SJCRH30 (cell line): ENCODE measurements around the gene SPINK8. TPM values are rescaled to one million over a fixed set of nuclear protein-coding genes. Genes with fewer than 3 reads are reported as not detected.
"Not testable (repeated sequence)": the region's sequence is repeated elsewhere in the genome, so short reads cannot be mapped to it uniquely, and the experiment has no call there.

Experiments used
- DNase-seq, 2 experiments: peaks; one replicate each; pipeline ENCODE4 v3.0.0-alpha.2; 2015 to 2020
- H3K27ac ChIP-seq: fragments of 250-450 bp; sonication (Bioruptor Pico); 2 replicates; pipeline ENCODE4 v1.5.1; 2020; ENCODE audit warnings: mild to moderate bottlenecking, moderate library complexity
- H3K27me3 ChIP-seq: fragments of 250-450 bp; sonication (Bioruptor Pico); 2 replicates; pipeline ENCODE4 v1.5.1; 2020; ENCODE audit warnings: mild to moderate bottlenecking, moderate library complexity
- H3K36me3 ChIP-seq: fragments of 250-450 bp; sonication (Bioruptor Pico); 2 replicates; pipeline ENCODE4 v1.5.1; 2020; ENCODE audit warnings: mild to moderate bottlenecking, moderate library complexity
- H3K4me1 ChIP-seq: fragments of 250-450 bp; sonication (Bioruptor Pico); 2 replicates; pipeline ENCODE4 v1.5.1; 2020; ENCODE audit warnings: mild to moderate bottlenecking, moderate library complexity
- H3K4me3 ChIP-seq: fragments of 250-450 bp; sonication (Bioruptor Pico); 2 replicates; pipeline ENCODE4 v1.5.1; 2020; ENCODE audit warnings: mild to moderate bottlenecking, moderate library complexity
- H3K9me3 ChIP-seq: fragments of 250-450 bp; sonication (Bioruptor Pico); replicated peaks from 2 replicates; pipeline ENCODE4 v1.5.1; 2020; ENCODE audit warnings: mild to moderate bottlenecking, moderate library complexity
- total RNA-seq: library from RNA; depleted of rRNA; stranded (reverse); fragments of >200 nt; shearing (Covaris generic); gene quantifications from 2 replicates; pipeline ENCODE4 v1.2.3, GENCODE V29; 2014; rRNA removed

SPINK8 gene
- not detected in 2 replicates for total RNA-seq

GRCh38 chr3:48333346-48334245 lies at the start of gene SPINK8:
TSS of gene SPINK8 (minus strand) at chr3:48333661. CDS start at chr3:48328341, 5,320 bp downstream.
- peak; percentile 88 to 89 for DNase-seq
- H3K9me3 ChIP-seq, result not testable (repeated sequence)

DNA sequence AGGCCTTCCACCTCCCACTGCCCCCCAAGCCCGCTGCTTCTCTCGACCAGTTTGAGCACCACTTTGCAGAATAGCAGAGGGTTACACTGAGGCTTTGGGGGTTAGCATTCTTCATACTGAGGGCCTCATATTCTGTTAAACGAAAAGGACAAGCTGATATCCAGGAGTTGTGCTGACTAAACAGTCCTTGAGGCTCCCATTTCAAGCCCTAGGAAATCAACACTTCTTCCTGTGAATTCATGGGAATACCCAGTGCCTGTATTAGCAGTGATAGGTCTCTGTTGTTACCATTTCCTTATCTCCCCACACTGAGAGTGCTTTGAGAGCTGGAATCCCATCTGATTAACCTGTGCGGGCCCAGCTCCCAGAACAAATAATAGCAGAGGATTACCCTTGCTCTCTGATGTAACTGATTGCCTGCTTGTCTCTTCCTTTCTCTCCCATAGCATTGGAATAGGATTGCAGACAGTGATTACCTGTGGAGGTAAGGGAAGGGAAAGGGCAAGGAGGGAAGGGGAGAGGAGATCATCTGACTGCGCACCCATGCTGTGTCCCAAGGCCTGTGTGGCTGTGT lies 39.5 kb upstream of the SPINK8 start:
- H3K27ac ChIP-seq, result no peak overlapping the region

More at GRCh38 chr3:48333346-48334245, at the start of gene SPINK8:
- H3K4me1 ChIP-seq, result peaks cover 56% of the 10 kb centered on the region
- H3K4me3 ChIP-seq, result peak within 1 kb of the TSS; percentile 31
- H3K27me3 ChIP-seq, H3K36me3 ChIP-seq: not testable (repeated sequence)
- H3K27ac ChIP-seq, result peak within 1 kb of the TSS; percentile 99

DNA sequence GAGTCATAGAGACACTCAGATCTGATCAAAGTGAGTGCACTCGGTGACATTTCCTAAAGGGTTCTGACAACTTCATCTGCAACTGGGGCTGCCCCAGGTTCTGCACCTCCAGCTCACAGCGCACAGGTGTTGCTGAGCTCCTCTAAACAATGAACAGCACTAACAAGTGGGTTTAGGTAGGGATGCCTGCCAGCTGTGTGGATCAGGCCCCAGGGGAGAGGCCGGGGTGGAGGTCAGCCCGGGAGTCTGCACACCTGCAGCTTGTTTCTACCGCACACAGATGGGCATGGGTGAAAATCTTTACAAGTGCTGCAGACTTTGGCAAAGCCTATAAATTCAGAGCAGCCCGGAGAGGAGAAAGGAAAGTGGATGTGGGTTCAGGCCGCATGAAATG lies 38.9 kb upstream of the SPINK8 start:
- Histone ChIP-seq H3K27me3 (no peaks in the 10 kb centered on the region), H3K4me3 (no peak overlapping the region), H3K36me3 (no peaks in the 10 kb centered on the region), H3K27ac (no peak overlapping the region), H3K4me1 (peaks cover 2% of the 10 kb centered on the region; the same call in 1 of the 2 replicates), H3K9me3 (0 out of 2 replicates have a peak, but pooled peaks cover 2% of the 10 kb centered on the region)
- DNase-seq, result no peak

More for the DNA sequence above, 39.5 kb upstream of the SPINK8 start:
- no peak for DNase-seq
- Histone ChIP-seq H3K4me3 (no peak overlapping the region), H3K4me1 (no peaks in the 10 kb centered on the region), H3K27me3 (no peaks in the 10 kb centered on the region), H3K9me3 (0 out of 2 replicates have a peak, but pooled peaks cover 2% of the 10 kb centered on the region), H3K36me3 (no peaks in the 10 kb centered on the region)

DNA sequence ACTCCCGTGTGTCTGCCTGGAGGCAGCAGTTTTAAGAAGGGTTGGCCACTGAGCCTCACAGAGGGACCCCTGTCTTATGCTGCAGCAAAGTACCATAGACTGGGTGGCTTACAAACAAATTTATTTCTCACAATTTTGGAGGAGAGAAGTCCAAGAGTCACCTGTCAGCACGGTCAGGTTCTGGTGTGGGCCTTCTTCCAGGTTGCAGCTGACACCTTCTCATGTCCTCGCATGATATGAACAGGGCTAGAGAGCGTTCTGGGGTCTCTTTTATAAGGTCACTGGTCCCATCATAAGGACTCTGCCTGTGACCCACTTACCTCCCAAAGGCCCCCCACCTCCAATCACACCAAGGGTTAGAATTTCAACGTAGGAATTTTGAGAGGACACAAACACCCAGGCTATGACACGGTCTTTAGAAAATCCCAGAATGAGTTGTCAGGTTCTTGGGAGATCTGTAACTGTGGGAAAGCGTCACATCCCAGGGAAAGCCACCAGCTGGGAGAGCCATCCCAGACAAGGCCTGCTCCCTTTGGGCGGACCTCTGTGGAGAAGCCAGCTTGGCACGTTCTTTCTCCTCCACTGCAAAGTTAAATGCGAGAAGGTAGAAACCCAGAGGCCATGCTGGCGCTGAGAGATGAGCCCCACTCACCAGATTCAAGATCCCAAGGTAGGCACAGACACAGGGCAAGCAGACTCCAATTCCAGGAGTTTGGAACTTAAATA lies 38.4 kb upstream of the SPINK8 start, which contains the start of gene FBXW12:
FBXW12 (plus strand) TSS at position 569 of the 726 bp plus-strand sequence. CDS start 549 bp downstream, outside the sequence.
- Histone ChIP-seq H3K4me1 (peaks cover 8% of the 10 kb centered on the region; the same call in 1 of the 2 replicates), H3K36me3 (no peaks in the 10 kb centered on the region), H3K4me3 (no peak within 1 kb of the TSS), H3K27ac (no peak within 1 kb of the TSS), H3K27me3 (no peaks in the 10 kb centered on the region), H3K9me3 (0 out of 2 replicates have a peak, but pooled peaks cover 2% of the 10 kb centered on the region)
- DNase-seq, result no peak

- Histone ChIP-seq H3K27ac (no peak overlapping the region), H3K9me3 (no peaks in the 10 kb centered on the region), H3K4me1 (peaks cover 9% of the 10 kb centered on the region; the same call in 1 of the 2 replicates), H3K36me3 (no peaks in the 10 kb centered on the region), H3K27me3 (no peaks in the 10 kb centered on the region), H3K4me3 (no peak overlapping the region)
- DNase-seq, result peak in 1 of 2 experiments; percentile 33
Observed at GRCh38 chr3:48370333-48370713, 36.9 kb upstream of the SPINK8 start.

DNA sequence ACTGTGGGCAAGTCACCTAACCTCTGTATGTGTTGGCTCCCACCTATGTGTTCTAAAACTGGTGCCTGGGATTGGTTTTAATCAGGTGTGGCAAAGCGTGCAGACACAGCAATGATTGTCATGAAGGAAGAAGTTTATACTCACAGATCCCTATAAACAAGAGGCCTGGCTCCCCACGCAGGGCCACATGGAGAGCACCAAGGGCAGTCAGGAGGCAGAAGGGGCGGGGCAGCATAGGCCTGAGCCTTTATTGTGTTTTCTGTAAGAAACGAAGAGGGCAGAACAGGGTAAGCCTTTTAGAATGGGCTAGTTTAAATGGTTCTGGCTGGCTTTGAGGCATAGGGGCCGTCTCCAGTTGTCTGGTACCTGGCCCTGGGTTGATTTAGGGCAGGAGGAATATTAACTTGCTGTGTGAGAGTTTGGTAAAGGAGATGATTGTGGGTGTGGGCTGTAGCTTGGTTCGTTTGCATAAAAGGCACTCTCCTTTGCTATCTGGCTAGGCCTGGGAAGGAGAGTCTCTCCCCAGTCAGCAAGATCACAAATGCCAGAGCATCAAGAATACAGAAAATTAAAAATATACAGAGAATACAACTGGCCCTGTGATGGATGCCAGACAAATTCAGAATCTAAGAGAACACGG lies 36.4 kb upstream of the SPINK8 start:
- Histone ChIP-seq H3K27ac (no peak overlapping the region), H3K9me3 (no peaks in the 10 kb centered on the region), H3K4me1 (peaks cover 9% of the 10 kb centered on the region; the same call in 1 of the 2 replicates), H3K4me3 (no peak overlapping the region), H3K36me3 (no peaks in the 10 kb centered on the region), H3K27me3 (no peaks in the 10 kb centered on the region)
- DNase-seq, result no peak

DNA sequence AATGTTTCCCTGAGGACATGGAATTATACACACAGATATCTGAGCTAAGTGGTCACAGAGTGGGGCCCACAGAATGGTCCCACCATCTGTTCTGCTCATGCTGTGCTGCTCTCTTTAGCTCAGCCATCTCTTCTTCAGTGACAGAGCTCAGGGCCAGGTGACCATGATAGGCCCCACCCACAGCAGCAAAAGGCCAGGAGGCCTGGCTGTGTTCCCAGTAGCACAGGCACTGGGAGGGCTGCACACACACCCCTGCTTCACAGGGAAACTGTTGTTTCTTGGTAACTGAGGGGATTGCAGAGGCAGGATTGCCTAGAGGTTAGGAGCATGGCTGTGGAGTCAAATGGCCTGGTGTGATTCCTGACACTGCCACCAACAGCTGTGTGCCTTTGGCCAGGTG lies 33.7 kb upstream of the SPINK8 start:
- DNase-seq, result peak; percentile 75 to 83
- no peak overlapping the region for H3K27ac ChIP-seq
- H3K36me3 ChIP-seq, result no peaks in the 10 kb centered on the region
- H3K4me1 ChIP-seq, result peaks cover 9% of the 10 kb centered on the region; the same call in 1 of the 2 replicates
- 0 out of 2 replicates have a peak, but pooled peaks cover 1% of the 10 kb centered on the region for H3K9me3 ChIP-seq
- no peak overlapping the region for H3K4me3 ChIP-seq
- no peaks in the 10 kb centered on the region for H3K27me3 ChIP-seq

DNA sequence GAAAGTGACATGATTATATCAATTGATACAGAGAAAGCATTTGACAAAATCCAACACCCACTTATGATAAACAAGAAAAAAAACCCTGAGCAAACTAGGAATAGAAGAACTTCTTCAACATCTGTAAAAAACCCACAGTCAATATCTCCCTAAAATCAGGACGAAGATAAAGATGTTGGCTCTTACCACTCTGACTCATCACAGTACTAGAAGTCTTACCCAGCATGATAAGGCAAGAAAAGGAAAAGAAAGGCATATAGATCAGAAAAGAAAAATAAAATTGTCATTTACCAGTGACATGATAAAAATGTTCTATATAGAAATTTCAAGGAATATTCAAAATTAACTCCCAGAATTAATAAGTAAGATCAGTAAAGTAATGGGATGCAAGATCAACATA lies 31.4 kb upstream of the SPINK8 start:
- no peak overlapping the region for H3K27ac ChIP-seq
- no peaks in the 10 kb centered on the region for H3K27me3 ChIP-seq
- DNase-seq, result no peak
- H3K36me3 ChIP-seq, result no peaks in the 10 kb centered on the region
- 0 out of 2 replicates have a peak, but pooled peaks cover 5% of the 10 kb centered on the region for H3K9me3 ChIP-seq
- peaks cover 9% of the 10 kb centered on the region; the same call in 1 of the 2 replicates for H3K4me1 ChIP-seq
- no peak overlapping the region for H3K4me3 ChIP-seq

- DNase-seq, result no peak
- Histone ChIP-seq H3K9me3 (0 out of 2 replicates have a peak, but pooled peaks cover 5% of the 10 kb centered on the region), H3K4me3 (no peak overlapping the region), H3K36me3 (no peaks in the 10 kb centered on the region), H3K27ac (no peak overlapping the region), H3K27me3 (no peaks in the 10 kb centered on the region), H3K4me1 (peaks cover 2% of the 10 kb centered on the region; the same call in 1 of the 2 replicates)
Observed at GRCh38 chr3:48361928-48362327, 28.5 kb upstream of the SPINK8 start.

DNA sequence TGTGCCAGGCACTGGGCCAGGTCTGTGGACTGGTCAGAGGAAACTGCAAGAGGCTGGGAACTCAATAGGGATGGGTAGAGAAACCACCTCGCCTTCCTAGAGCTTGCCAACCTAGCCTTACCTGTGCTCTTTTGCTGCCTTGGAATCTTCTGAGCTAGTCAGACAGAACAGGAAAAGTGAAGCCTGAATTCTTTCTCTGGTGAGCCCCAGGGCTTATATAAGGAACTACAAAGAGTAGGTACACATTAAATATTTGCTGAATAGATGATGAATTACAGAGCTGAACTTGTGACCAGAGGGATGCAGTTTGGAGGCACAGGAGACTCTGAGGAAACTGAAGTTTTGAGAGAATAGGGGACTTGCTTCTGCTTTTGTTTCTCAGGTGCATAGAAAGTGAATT lies 23.0 kb upstream of the SPINK8 start:
- Histone ChIP-seq H3K36me3 (no peaks in the 10 kb centered on the region), H3K4me3 (no peak overlapping the region), H3K27me3 (no peaks in the 10 kb centered on the region), H3K9me3 (no peaks in the 10 kb centered on the region), H3K27ac (no peak overlapping the region), H3K4me1 (no peaks in the 10 kb centered on the region)
- DNase-seq, result no peak

GRCh38 chr3:48353987-48354386 lies 20.5 kb upstream of the SPINK8 start:
- no peak for DNase-seq
- Histone ChIP-seq H3K27me3 (no peaks in the 10 kb centered on the region), H3K9me3 (no peaks in the 10 kb centered on the region), H3K4me3 (no peak overlapping the region), H3K27ac (no peak overlapping the region), H3K4me1 (no peaks in the 10 kb centered on the region), H3K36me3 (no peaks in the 10 kb centered on the region)

DNA sequence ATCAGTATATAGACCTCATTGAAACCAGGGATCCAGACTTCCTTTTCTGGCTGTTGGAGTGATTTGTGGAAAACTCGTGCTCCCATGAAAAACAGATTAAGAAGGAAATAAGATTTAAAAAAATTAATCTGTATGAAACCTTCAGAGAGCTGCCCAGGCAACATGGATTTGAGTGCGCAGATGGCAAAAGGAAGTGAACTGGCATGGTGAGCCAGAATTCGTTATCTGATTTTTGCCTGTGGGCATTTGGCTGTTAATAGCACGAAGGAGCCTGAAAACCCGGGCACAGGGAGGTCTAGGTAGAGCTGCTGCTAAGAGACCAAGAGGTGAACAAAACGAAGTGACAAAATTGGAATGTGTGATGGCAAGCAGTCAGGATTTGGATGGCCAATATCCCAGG lies 19.1 kb upstream of the SPINK8 start:
- Histone ChIP-seq H3K36me3 (no peaks in the 10 kb centered on the region), H3K4me1 (no peaks in the 10 kb centered on the region), H3K27ac (no peak overlapping the region), H3K27me3 (no peaks in the 10 kb centered on the region), H3K4me3 (no peak overlapping the region), H3K9me3 (no peaks in the 10 kb centered on the region)
- DNase-seq, result no peak

DNA sequence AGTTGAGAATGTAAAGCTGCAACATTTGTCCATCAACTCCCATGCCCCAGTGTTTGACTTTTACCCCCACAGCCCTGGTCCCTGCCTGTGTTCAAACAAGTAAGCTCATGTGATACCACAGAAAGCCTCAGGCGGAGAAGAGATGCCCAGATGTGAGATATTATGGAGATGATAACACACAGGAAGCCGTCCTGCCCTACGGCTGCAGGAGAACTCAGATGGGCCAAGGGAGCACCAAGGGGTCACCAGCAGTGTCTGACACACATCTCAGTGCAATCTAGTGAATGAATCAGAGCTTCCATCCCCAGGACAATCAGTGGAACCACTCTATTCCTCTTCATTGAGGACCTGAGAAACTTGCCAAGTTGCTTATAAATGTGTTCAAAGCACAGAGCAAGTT lies 14.0 kb upstream of the SPINK8 start:
- no peak overlapping the region for H3K27ac ChIP-seq
- H3K9me3 ChIP-seq, result no peaks in the 10 kb centered on the region
- no peak overlapping the region for H3K4me3 ChIP-seq
- peaks cover 19% of the 10 kb centered on the region for H3K4me1 ChIP-seq
- no peak for DNase-seq
- H3K36me3 ChIP-seq, result no peaks in the 10 kb centered on the region
- H3K27me3 ChIP-seq, result no peaks in the 10 kb centered on the region

DNA sequence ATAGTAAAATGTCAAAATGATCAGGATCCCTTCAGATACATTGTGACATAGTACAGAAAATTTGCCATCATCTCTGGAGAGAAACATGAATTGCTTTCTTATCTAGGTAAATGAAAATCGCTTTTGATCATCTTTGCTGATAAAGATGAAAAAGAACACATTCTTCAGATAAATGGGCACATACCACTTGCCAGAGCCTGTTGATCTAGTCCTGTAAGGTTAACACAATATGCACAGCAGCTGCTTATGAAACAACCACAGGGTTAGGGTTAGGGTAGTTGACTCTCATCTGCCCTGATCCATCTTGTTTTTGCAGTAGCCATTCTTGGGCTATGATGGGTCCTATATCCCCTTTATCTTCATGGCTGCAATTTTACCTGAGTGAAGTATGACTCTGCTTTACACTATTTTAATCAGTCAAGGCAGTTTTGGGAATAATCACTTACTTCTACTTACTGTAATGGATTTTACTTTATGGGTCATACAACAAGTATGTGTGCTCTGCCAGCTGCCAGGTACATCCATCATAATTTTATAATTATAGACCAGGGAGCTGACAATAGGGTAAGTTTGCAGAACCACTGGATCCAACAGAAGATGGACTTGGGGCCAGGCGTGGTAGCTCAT lies 12.6 kb upstream of the SPINK8 start:
- H3K27me3 ChIP-seq, result no peaks in the 10 kb centered on the region
- no peak for DNase-seq
- no peaks in the 10 kb centered on the region for H3K9me3 ChIP-seq
- peaks cover 19% of the 10 kb centered on the region for H3K4me1 ChIP-seq
- no peaks in the 10 kb centered on the region for H3K36me3 ChIP-seq
- H3K4me3 ChIP-seq, result no peak overlapping the region
- H3K27ac ChIP-seq, result no peak overlapping the region
